NOMO-1 (cell line): ENCODE measurements around the gene DNAL4.
"Not testable (repeated sequence)": the region's sequence is repeated elsewhere in the genome, so short reads cannot be mapped to it uniquely, and the experiment has no call there.

Experiments used
- DNase-seq, 2 experiments: peaks; one replicate each; lab custom pipeline; 2025; ENCODE audit not compliant: unreplicated experiment in 2 of 2; lab: John Stamatoyannopoulos, UW

Gene DNAL4

DNA sequence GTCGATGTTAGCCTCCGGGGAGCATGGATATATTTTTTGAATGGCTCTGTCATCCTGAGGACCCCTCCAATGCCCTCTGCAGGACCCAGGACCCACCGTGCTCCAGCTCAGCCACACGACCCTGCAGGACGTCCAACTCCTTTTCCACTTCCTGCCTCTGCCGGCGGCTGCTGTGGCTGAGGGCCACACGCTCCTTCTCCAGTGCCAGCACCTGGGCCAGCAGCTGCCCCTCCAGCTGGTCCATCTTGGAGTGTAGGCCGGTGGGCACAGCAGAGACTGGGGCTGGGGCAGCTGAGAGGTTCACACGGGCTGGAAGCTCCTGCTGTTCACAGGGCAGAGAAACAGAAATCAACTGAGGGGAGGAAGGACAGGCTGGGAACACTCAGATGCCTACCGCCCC, 34.2 kb upstream of the DNAL4 start:
- DNase-seq, result no peak

- no peak for DNase-seq
These were observed 33.6 kb upstream of the DNAL4 start for GRCh38 chr22:38827510-38827909.

- no peak for DNase-seq
These were observed 32.9 kb upstream of the DNAL4 start for GRCh38 chr22:38826801-38827200.

DNA sequence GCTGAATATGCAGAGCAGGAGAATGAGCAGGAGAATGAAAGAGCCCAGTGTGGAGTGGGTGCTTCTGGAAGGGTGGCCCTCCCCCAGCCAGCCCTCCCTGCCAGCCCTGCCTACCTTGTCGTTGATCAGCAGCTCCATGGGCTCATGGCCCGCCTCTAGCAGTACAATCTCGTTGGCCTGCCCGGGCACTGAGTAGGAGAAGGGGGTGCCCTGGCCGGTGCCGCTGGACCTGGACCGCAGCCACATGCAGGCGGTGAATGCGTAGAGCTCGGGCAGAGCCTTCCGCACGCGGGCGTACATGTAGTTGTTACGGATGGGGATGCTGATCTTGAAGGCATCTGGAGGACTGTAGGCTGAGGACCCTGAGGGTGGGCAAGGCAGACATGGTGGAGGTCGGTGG, 32.4 kb upstream of the DNAL4 start:
- no peak for DNase-seq

DNA sequence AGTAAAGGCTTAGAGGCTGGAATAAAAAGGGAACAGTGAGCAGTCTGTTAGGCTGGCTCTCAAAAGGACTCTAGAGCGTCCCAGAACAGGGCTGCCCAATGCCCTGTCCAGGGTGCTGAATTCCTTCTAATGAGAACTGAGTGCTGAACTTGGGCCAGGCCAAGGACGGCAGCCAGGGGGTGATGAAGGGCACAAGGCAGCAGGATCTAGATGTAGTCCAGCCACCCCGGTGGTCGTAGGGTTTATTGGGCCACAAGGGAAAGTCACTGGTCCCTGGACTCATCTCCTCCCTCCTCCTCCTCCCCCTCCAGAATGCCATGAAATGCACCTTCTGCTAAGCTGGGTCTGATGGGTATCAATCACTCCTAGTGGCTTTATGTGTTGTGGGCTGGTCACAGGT, 30.6 kb upstream of the DNAL4 start:
- DNase-seq, result peak; percentile 70 to 79

- no peak for DNase-seq
These were observed 29.7 kb upstream of the DNAL4 start for GRCh38 chr22:38823637-38824036.

- DNase-seq, result no peak
These were observed 29.1 kb upstream of the DNAL4 start for GRCh38 chr22:38823076-38823475.

DNA sequence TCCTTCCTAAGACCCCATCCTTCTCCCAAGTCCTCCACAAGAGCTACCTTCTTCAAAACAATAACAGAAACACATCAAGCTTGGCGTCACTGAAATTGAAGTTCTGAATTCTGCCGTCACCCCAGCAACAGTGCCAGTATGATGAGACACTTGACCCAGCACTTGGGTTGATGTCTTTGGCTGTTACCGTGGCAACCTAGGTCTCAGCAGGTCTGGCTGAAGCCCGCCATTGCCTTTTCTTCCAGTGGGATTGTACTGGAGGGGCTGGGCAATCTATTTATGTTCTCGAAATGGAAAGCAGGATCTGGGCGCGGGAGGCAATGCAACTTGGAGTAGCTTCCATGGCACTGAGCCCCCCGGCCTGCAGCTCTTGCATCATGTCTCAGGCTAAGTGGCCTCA, 26.1 kb upstream of the DNAL4 start:
- DNase-seq, result no peak

GRCh38 chr22:38819387-38819940, 25.5 kb upstream of the DNAL4 start:
- DNase-seq, result no peak

DNA sequence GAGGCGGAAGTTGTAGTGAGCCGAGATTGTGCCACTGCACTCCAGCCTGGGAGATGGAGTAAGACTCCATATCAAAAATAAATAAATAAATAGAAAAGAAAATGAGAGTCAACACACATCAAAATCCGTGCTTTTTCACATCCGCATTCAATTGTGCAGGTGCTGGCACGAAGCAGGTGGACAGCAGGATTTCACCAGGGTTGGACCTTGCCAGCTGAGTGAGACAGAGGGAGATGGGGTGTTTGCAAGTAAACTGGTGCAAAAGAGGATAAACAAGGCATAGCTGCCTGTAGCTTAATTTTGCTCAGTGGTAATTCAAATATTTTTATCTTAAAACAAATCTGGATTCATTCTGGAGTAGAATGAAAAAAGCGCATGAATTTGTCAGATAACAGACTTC, 23.3 kb upstream of the DNAL4 start:
- DNase-seq, result no peak

DNA sequence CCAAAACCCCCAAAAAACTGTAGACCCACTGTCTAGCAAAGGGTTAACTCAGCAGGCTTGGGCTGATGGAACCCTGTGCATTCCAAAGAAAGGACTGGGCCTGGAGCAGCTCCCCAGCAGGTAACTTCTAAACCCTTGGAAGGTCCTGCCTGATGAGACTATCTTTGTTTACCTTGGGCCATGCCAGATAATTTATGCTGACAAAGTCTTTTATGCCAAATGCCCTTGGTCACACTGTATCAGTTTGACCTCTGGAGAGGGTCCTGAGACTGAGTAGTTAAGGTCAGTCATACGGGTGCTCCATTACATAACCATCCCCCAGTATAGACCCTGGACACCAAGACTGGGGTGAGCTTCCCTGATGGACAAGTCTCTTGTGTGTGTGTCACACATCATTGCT, 21.9 kb upstream of the DNAL4 start:
- DNase-seq, result no peak

GRCh38 chr22:38811241-38811640, 17.3 kb upstream of the DNAL4 start:
- DNase-seq, result no peak

- DNase-seq, result not testable (repeated sequence)
These were observed 11.2 kb upstream of the DNAL4 start for GRCh38 chr22:38805041-38805593.

DNA sequence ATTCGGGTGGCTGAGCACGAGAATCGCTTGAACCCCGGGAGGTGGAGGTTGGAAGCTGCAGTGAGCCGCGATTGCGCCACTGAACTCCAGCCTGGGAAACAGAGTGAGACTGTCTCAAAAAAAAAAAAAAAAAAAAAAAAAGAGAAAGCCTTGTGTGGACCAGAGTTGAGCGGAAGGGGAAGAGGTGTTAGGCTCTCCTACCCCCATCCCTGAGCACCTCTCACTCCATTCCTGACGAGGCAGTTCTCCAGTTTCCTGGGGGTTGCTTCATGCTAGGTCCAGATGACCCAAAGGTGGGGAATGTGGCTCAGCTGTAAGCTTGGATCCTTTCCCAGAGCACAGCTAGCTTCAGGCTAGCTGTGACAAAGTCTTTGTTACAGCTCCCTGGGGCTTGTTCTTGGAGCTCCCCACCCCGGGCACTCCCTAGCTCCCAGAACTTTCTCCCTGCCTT, 8.8 kb upstream of the DNAL4 start:
- DNase-seq, result no peak

DNA sequence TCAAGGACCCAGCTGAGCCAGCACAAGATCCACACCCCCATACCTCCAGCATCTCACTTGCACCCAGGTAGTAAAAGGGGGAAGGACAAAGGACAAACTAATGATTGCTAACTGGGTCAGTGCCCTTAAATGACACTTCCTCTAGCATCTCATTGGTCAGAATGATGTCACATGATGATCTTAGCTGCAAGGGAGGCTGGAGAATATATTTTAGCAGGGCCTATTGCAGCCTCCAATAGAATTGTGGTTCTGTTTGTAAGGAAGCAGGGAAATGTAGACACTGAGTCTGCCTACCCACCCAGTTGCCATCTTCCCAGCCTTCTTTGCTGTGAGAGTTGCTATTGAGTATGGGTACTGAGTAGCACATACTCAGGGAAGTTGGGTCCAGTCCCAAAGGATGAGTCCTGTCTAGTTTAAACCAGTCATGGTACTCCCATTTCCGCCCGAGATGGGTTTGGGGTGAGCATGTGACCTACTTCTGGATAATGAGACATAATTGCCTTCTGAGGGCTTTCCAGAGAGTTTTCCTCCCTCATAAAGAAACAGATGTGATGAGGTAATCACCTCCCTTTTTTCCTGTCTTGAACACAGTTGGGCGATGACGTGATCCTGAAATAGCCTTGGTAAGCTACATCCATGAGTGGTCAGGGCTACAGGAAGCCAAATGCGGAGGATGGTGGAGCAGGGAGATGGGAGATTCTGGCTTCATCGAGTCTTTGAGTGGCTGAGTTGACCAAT, 5.5 kb upstream of the DNAL4 start:
- DNase-seq, result no peak

- DNase-seq, result no peak
These were observed 4.6 kb upstream of the DNAL4 start for GRCh38 chr22:38798496-38798895.

DNA sequence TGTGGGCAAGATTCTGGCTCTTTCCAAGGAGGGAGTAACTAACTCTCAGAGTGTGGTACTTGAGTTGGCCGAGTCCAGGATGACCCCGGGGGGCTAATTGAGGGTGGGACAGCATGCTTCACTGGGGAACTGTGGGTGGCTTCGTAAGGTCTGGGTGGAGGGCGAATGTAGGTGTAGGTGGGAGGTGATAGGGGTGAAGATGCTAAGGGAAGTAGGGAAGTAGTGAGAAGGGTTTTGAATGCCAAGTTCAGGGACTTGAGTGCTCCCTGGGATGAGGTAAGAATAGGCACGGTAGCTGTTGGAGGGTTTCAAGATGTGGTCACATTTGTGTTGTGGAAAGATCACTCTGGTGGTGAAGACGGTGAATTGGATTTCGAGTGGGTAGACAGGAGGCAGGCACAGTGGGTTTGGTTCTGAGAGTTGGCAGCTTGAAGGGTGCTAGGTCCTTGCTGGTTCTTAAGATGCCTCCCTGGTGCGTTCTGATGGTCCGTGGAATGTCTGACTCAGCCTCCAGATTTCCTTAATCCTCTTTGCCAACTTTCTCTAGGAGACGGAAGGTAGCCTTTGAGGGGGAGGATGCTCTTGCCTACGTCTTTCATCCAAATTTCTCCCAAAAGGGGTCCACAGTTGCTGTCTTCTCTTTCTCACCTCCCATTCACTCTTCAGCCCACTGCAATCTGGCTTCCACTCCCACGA, 2.5 kb upstream of the DNAL4 start:
- DNase-seq, result no peak

DNA sequence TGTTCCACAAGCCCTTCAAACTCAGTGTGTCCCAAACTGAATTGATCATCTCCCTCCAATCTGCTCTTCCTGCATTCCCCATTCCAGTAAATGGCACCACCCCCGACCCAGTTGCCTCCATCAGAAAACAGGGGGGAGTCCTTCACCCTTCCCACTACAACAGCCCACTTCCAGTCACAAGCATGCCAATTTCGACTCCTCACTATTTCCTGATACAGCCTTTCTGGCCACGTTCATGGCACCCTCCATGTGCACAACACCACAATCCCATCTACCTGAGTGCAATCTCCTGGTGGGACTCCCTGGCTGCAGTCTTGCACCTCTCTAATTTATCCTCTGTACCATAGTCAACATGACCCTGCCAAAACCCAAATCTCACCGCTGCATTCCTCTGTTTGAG, 1.6 kb upstream of the DNAL4 start:
- DNase-seq, result no peak

GRCh38 chr22:38793317-38793716, 626 bp downstream of the DNAL4 start:
- peak in 1 of 2 experiments; percentile 6 for DNase-seq

DNA sequence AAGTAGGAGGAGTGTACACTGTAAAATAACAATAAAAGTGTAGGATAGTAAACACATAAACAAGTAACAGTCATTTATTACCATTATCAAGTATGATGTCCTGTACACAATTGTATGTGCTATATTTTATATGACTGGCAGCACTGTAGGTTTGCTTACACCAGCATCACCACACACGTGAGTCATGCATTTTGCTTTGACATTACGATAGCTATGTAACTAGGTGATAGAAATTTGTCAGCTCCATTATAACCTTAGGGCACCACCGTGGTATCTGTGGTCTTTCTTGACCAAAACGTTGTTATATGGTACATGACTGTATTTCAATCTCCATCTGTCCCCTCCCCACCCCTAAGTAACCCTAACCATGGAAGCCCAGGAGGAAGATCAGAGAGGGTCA, 1.1 kb downstream of the DNAL4 start:
- no peak for DNase-seq

- DNase-seq, result no peak
These were observed 4.3 kb downstream of the DNAL4 start for GRCh38 chr22:38789606-38790005.

- DNase-seq, result no peak
These were observed 5.1 kb downstream of the DNAL4 start for GRCh38 chr22:38788846-38789245.
